ENCODE results near the gene GPR42.

DNA sequence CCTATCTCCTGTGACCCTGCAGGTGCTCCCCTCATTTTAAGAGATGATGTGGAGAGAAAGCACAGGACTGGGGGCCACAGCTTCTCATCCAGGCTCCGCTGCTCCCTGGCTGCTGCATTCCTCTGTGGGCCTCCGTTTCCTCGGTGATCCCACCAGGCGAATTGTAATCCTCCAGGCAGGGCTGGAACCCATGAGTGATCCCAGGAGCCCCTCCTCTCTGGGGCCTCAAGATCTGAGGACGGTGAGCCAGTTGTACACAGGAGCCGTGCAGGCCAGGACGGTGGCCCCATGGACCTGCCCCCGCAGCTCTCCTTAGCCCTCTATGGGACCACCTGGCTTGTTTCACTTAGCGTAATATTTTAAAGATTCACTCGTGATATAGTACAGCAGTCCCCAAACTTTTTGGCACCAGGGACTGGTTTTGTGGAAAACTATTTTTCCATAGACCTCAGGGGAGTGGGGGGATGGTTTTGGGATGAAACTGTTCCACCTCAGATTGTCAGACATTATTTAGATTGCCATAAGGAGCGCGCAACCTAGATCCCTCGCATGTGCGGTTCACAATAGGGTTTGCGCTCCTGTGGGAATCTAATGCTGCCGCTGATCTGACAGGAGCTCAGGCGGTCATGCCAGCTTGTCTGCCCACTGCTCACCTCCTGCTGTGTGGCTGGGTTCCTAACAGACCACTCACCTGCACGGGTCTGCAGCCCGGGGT lies 7.0 kb upstream of the GPR42 start:
- TF ChIP-seq, protein P1, sequence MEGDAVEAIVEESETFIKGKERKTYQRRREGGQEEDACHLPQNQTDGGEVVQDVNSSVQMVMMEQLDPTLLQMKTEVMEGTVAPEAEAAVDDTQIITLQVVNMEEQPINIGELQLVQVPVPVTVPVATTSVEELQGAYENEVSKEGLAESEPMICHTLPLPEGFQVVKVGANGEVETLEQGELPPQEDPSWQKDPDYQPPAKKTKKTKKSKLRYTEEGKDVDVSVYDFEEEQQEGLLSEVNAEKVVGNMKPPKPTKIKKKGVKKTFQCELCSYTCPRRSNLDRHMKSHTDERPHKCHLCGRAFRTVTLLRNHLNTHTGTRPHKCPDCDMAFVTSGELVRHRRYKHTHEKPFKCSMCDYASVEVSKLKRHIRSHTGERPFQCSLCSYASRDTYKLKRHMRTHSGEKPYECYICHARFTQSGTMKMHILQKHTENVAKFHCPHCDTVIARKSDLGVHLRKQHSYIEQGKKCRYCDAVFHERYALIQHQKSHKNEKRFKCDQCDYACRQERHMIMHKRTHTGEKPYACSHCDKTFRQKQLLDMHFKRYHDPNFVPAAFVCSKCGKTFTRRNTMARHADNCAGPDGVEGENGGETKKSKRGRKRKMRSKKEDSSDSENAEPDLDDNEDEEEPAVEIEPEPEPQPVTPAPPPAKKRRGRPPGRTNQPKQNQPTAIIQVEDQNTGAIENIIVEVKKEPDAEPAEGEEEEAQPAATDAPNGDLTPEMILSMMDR (IDR thresholded peaks at IDR 0.05): no peak
- TF ChIP-seq EZH2 (IDR thresholded peaks at IDR 0.05; ENCODE audit: borderline replicate concordance, insufficient read depth, low read depth, low read length, poor library complexity, severe bottlenecking): no peak

Data from B cell (primary cell).